Ovary (tissue), 9 donors: Measurements from ENCODE around the gene TLE2. TPM values are rescaled to one million over a fixed set of nuclear protein-coding genes. Genes with fewer than 3 reads are reported as not detected.

ENCODE experiments used
- DNase-seq, 5 donors: peaks; one replicate each; pipeline ENCODE4 v3.0.0-alpha.2; 2019 to 2020
- H3K27ac ChIP-seq, 2 donors: fragments of 200-600 bp; one replicate each; pipeline versions ENCODE4 v1.5.1 to v1.8.0; 2019 to 2022
- H3K27me3 ChIP-seq: fragments of 200-600 bp; one replicate; pipeline ENCODE4 v1.8.0; 2022
- H3K36me3 ChIP-seq: fragments of 200-600 bp; sonication (generic); one replicate; pipeline ENCODE4 v1.5.1; 2019
- H3K4me1 ChIP-seq: one replicate; pipeline ENCODE4 v1.8.1; 2013; ENCODE audit warnings: mild to moderate bottlenecking, moderate library complexity; ENCODE audit not compliant: insufficient read depth
- H3K4me3 ChIP-seq: fragments of 200-600 bp; sonication (generic); one replicate; pipeline ENCODE4 v1.5.1; 2017
- H3K9me3 ChIP-seq, 2 donors: fragments of 200-600 bp in 1 of 2; sonication (generic) in 1 of 2; one replicate each; pipeline versions ENCODE4 v1.5.1 to v1.8.1; 2013 to 2019; ENCODE audit warnings: mild to moderate bottlenecking in 1 of 2, moderate library complexity in 1 of 2
- CTCF ChIP-seq, 3 donors: fragments of 450-650 bp in 2 of 3; fragments of 200-600 bp in 1 of 3; IDR thresholded peaks; one replicate each; pipeline versions ENCODE4 v1.5.1 to v1.8.0; 2016 to 2022; ENCODE audit warnings: antibody characterized with exemption in 3 of 3, mild to moderate bottlenecking in 1 of 3
- EP300 ChIP-seq: sonication (generic); formaldehyde crosslinking; IDR thresholded peaks from one replicate; pipeline ENCODE4 v1.6.1; 2017; ENCODE audit warnings: antibody characterized with exemption
- POLR2A ChIP-seq: fragments of 450-650 bp; IDR thresholded peaks from one replicate; pipeline ENCODE4 v1.6.1; 2017; ENCODE audit warnings: antibody characterized with exemption, mild to moderate bottlenecking, moderate library complexity
- WGBS, 3 donors: extraction: QIAGEN DNeasy Blood & Tissue Kit in 1 of 3; methylation state at CpG; one replicate each; pipeline versions ENCODE4 v1.1.5 to v1.1.7; 2013 to 2017; 5-methylcytosine and 5-hydroxymethylcytosine counted together
- intact Hi-C, 4 donors: fragments of 100-400 bp; cut with DNase I; formaldehyde crosslinking; loops; one replicate each; pipeline versions ENCODE4 v1.11.0 to v1.15.1; 2022 to 2023
- polyA plus RNA-seq, 2 donors: library from polyadenylated mRNA; stranded (reverse); fragments of 200-250 nt in 1 of 2; fragments of 350-450 nt in 1 of 2; fragmentation: Illumina TruSeq in 1 of 2; extraction: RNeasy Lipid Tissue Mini Kit (QIAGEN cat#74804) in 1 of 2; gene quantifications; one replicate each; pipeline ENCODE4 v1.2.3, GENCODE V29; 2013 to 2014
- total RNA-seq, 7 donors: library from RNA; depleted of rRNA in 2 of 7; stranded (reverse); fragments of >200 nt in 2 of 7; fragmentation: NEBNext Ultra II Directional in 3 of 7; extraction: Animal tissue kit (Norgen Biotek cat#: 25700) in 3 of 7; gene quantifications; one replicate each; pipeline versions ENCODE4 v1.1.0 to v1.2.4, GENCODE V29; 2016 to 2023
- donor health status: DM: no; HTN: no; CAD: no; lungs with moderate emphysema.
- donor health status: DM: no; HTN: no; CAD: no.
- donor health status: Bipolar disorder and iron deficiency.
- donor health status: DM: yes; HTN: yes; CAD: no.
- donor health status: DM: no; HTN: no; CAD: no.
- donor health status: DM: yes; HTN: yes; CAD: no.

Gene TLE2
- total and polyA plus RNA-seq, 9 donors: 15.1 to 43.9 (median 35.0) TPM

DNA sequence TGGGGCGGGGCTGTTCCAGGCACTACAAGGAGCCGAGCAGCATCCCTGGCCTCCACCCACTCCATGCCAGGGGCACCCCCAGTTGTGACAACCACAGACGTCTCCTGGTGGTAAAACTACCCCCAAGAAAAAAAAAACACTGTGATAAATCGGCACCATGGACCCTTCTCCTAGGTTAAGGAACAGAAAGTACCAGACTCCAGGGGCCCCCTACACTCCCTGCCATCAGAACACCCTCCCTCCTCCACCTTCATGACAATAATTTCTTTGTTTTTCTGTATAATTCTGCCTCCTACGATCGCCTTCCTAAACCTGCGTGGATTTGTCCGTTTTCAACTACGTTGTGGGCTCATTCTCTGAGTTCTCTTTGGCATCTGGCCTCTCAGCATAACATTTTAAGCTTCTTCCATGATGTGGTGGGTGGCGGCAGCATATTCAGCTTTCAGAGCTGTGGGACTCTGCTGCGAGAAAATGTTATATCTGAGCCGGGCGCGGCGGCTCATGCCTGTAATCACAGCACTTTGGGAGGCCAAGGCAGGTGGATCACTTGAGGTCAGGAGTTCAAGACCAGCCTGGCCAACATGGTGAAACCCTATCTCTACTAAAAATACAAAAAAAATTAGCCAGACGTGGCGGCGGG, 8.6 kb downstream of the TLE2 start:
- Histone ChIP-seq H3K36me3 (no peaks in the 10 kb centered on the region), H3K4me1 (no peaks in the 10 kb centered on the region), H3K27me3 (no peaks in the 10 kb centered on the region), H3K4me3 (no peak overlapping the region), H3K9me3 (no peaks in the 10 kb centered on the region), H3K27ac (no peak overlapping the region)
- intact Hi-C loops: no loop called here
- WGBS, 3 donors: 80 to 85% (median 81%) methylated on average over 18 of the region's 18 CpGs
- no peak for DNase-seq
- no peak for TF ChIP-seq CTCF (IDR thresholded peaks at IDR 0.05)
- no peak for TF ChIP-seq EP300
- TF ChIP-seq POLR2A: no peak

- Histone ChIP-seq H3K27ac (no peak overlapping the region), H3K27me3 (no peaks in the 10 kb centered on the region), H3K4me3 (no peak overlapping the region), H3K9me3 (no peaks in the 10 kb centered on the region), H3K36me3 (no peaks in the 10 kb centered on the region), H3K4me1 (no peaks in the 10 kb centered on the region)
- 92 to 94% (median 93%) methylated on average over 28 of the region's 28 CpGs for WGBS, 3 donors
- no peak for DNase-seq
- intact Hi-C loops: no loop called here
- TF ChIP-seq CTCF (IDR thresholded peaks at IDR 0.05): no peak
- TF ChIP-seq EP300: no peak
- TF ChIP-seq POLR2A: no peak
Observed at GRCh38 chr19:3019211-3019854, 9.7 kb downstream of the TLE2 start.

DNA sequence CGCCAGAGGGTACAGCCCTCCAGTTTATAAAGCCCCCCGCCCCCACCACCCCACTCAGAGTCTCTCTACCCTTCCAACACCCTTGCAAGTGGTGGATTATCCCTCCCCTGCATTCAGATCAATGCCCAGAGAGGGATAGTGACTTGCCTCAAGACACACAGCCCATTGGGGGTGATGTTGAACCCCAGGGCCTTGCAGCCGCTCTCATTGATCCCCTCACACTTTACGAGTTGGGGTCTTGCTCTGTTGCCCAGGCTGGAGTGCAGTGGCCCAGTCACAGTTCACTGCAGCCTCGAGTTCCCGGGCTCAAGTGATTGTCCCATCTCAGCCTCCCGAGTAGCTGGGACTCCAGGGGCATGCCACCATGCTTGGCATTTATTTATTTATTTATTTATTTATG, 11.2 kb downstream of the TLE2 start:
- WGBS, 3 donors: 93 to 98% (median 97%) methylated on average over 7 of the region's 7 CpGs
- intact Hi-C loops: no loop called here
- Histone ChIP-seq H3K27ac (no peak overlapping the region), H3K9me3 (no peaks in the 10 kb centered on the region), H3K4me3 (no peak overlapping the region), H3K27me3 (no peaks in the 10 kb centered on the region), H3K36me3 (no peaks in the 10 kb centered on the region), H3K4me1 (no peaks in the 10 kb centered on the region)
- TF ChIP-seq EP300: no peak
- no peak for TF ChIP-seq POLR2A
- no peak for TF ChIP-seq CTCF (IDR thresholded peaks at IDR 0.05)
- DNase-seq: no peak

DNA sequence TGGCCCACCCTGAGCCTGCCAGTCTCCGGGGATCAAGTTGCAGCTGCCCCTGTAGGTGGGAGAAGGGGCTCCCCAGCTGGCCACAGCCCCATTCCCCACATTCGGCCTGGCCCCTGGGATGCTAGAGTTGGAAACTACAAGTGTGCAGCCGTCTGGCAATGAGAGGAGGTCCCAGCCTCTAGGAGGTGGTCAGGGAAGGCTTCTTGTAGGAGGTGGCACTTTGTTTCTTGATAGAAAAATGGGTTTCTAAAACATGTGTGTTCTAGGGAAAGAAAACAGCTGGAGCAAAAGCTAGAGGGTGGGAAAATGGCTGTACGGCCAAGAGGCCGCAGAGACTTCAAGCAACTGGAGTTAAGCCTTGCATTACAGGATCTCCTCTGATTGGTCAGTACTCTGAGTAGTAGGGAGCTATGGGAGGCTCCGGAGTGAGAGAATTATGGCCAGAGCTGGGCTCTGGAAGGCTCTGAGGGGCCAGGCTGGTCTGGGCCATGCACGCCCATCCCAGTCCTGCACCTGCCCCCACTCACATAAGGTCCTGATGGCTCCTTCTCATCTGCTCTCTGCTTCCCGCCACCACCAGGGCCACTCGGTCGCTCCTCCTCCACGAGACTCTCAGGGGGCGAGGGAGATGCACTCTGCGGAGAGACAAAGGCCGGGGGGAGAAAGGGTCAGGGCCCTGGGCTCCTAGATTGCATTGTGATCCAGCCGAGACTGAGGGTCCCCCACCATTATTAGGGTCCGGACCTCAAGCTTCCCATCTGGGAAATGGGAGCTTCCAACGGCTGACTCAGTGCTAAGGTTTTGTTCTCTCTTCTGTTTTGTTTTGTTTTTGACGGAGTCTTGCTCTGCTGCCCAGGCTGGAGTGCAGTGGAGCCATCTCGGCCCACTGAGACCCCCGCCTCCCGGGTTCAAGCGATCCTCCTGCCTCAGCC, 13.7 kb downstream of the TLE2 start:
- WGBS, 3 donors: 90 to 91% (median 91%) methylated on average over 22 of the region's 22 CpGs
- Histone ChIP-seq H3K36me3 (no peaks in the 10 kb centered on the region), H3K27me3 (no peaks in the 10 kb centered on the region), H3K4me3 (no peak overlapping the region), H3K9me3 (no peaks in the 10 kb centered on the region), H3K27ac (no peak overlapping the region), H3K4me1 (no peaks in the 10 kb centered on the region)
- TF ChIP-seq CTCF (IDR thresholded peaks at IDR 0.05) (no peak), EP300 (no peak), POLR2A (no peak)
- DNase-seq: no peak
- intact Hi-C loops: no loop called here
